GM19324 (cell line): ENCODE results near the gene ACBD3.

Experiments used
- ATAC-seq: cut with Tn5 transposase; IDR thresholded peaks from one replicate; pipeline ENCODE4 v1.9.1; 2021; ENCODE audit warnings: mild to moderate bottlenecking, moderate library complexity; ENCODE audit not compliant: unreplicated experiment, low FRiP score

Gene ACBD3

DNA sequence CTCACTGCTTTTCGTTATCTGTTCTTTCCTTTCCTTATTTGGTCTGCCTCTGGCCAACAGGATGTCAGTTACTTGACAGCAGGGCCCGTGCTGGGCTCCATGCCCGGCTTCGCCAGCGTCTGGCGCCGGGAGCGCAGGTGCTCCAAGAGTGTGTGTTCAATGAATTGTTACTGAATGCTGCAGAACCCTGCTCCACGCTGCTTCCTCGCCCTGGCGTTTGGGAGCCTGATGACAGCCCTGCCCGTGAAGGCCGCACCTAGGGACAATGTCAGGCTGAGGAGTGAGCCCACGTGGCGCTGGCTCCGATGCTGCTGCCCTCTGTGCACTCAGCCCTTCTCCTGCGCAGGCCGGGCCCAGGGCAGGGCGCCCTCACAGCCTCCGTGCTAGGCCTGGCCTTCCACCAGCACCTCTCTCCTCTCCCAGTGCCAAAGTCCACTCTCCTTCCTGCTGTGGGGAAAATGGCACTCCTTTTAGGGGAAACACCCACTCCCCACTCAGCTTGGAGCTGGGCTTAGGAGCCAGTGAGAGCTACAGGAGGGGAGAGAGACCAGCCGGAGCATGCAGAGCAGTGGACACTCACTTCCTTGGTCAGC, 51.4 kb downstream of the ACBD3 start:
- no peak for ATAC-seq

DNA sequence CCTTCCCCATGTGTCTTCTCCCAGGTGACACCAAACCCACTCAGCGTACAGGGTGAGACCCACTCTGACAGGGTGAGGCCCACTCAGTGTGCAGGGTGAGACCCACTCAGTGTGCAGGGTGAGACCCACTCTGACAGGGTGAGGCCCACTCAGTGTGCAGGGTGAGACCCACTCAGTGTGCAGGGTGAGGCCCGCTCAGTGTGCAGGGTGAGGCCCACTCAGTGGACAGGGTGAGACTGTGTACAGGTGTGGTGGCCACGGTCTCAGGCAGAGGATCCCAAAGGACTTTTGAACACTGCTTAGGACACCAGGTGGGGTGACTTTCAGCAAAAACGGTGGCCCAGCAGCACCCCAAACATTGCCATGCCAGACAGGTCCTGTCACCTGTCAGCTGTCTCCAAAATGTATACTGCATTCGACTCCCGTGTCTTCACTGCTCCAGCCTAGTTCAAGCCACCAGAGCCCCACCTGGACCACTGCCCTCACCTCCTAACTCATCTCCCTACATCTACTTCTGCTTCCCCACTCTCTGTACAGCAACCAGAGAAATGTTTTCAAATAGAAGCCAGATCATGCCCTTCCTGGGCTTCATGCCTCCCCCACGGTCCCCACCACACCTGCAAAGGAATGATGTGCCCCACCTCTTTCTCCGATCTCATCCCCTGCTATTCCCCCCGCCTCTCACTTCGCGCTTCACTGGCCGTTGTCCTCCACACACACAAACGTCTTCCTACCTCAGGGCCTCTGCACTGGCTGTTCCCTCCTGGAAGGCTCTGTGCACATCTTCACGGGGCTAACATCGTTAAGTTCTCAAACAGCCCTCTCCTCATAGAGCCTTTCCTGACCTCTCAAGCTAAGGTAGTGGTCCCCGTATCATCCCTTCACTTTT, 52.1 kb downstream of the ACBD3 start:
- ATAC-seq, result no peak

DNA sequence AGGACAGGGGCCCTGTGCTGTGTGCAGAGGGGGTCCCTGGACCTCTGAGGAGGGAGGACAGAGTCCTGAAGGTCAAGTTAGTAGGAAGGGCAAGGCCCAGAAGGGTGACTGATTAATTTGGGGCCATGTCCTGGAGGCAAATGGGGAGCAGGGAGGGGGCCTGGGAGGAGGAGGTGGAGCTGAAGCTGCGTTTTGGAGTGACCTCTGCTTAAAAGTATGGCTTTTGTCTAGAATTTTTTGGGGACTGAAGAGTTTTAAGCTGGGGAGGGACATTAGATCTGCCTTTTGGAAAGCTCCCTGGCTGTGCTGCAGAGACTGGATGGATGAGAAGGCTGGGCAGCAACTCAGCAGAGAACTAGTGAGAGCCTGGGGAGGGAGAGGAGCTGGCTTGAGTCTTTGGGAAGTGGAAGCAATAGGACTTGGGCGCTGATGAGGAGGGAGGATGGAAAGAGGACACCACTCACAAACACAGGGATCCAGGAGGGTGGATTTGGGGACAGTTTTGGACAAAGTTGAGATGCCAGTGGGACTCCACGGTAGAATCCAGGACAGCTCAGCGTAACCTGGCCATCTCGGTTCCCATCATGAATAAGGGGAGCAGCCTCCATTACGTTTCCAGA, 52.9 kb downstream of the ACBD3 start:
- no peak for ATAC-seq

DNA sequence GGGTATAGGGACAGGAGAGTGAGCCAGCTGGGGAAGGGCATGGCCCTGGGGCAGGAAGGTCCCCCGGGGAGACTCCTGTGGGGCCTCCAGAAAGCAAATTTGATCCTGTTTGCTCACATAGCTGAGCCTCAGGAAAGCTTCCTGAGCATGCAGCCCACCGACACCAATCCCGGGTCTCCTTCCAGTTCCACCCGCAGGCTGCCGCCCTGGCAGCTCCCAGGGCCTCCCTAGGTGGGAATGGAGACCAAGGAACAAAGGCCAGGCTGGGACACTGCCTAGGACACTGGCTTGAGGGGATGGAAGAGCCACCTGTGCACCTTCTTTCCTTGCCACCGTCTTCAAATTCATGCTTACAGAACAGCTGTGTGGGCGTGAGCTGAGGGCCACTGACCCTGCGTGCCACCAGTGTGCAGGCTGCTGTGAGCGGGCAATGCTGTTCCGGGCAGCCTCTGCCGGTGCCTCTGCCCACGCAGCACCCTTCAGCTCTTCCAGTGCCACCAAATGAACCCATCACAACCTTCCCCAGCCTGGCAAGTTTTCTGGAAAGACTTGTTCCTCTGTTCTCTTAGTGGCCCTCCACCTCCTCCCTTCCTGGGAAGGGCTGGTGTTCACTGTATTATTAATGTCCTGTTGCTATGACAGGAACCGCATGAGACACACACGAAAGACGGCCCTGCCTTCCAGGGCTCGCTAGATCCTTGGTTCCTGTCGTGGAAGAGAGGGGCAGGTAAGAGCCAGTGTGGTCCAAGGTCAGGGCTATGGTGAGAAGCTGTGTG, 53.6 kb downstream of the ACBD3 start:
- ATAC-seq, result no peak

DNA sequence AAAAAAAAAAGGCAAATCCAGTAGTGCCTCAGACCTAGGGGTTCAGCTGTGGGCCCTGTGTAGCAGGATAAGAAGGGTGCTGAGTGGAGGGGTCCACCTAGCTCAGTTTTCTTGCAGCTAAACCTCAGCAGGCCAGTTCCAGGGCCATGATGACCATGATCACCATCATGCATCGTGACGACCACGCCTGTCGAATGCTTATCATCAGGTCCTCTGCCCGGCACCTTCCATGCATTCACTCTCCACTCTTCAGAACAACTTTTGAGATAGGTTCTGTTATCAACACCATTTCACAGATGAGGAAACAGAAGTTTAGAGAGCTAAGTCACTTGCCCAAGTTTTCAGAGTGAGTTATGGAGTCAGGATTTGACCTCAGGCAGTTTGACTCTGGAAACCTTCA, 54.9 kb downstream of the ACBD3 start:
- ATAC-seq, result no peak

DNA sequence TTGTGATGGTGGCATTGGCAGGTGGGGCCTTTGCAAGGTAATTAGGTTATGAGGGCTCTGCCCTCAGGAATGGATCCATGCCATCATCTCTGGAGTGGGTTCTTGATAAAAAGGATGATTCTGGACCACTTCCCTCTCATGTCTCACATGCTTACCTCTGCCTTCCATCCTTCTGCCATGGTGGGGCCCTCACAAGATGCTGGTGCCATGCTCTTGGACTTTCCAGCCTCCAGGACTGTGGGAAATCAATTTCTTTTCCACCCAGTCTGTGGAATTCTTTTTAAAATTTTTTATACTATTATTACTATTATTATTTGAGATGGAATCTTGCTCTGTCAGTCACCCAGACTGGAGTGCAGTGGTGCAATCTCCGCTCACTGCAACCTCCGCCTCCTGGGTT, 57.3 kb downstream of the ACBD3 start:
- ATAC-seq, result no peak

DNA sequence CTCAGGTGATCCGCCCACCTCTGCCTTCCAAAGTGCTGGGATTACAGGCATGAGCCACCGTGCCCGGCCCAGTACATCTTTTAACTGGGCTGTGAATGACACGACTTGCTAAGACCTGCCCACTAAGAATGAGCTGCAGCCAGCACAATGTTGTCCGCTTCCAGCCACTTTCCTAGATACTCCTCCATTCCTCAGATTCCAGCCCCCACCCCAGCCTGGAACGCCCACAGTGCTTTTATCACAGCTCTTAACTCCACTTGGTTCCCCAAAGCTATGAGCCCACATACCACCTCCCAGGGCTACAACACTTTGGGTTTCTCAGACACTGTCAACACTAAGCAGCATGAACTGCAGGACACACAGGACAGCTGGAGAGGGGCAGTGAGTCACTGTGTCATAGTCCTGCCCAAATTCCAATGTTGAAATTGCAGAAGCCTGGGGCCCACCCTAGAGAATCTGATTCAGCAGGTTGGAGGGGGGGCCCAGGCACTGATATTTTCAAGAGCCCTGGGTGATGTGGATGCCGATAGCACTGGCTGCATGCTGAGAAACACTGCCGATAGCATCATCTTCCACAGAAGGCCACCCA, 58.0 kb downstream of the ACBD3 start:
- no peak for ATAC-seq

DNA sequence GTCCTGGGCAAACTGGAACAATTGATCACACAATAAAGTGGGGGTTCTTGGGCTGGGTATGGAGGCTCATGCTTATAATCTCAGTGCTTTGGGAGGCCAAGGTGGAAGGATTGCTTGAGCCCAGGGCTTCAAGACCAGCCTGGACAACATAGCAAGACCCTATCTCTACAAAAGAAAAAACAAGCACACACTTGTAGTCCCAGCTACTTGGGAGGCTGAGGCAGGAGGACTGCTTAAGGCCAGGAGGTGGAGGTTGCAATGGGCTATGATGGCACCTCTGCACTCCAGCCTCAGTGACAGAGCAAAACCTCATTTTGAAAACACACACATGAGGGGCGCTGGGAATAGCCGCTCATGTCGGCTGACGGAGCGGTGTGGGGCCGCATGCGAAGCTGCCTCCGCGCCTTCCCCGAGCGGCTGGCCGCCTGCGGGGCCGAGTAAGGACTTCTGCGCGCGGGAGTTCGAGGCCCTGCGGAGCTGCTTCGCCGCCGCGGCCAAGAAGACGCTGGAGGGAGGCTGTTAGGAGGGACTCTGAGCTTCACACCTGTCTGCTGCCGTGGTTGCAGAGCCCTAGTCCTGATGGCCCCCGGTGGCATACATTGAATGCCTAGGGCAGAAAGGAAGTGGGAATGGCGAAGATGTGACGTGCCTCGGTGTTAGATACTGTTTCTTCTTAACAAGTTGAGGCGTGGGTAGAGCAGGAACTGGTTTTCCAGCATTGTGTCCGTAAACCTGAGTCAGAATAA, 59.5 kb downstream of the ACBD3 start:
- ATAC-seq, result peak; percentile 6

DNA sequence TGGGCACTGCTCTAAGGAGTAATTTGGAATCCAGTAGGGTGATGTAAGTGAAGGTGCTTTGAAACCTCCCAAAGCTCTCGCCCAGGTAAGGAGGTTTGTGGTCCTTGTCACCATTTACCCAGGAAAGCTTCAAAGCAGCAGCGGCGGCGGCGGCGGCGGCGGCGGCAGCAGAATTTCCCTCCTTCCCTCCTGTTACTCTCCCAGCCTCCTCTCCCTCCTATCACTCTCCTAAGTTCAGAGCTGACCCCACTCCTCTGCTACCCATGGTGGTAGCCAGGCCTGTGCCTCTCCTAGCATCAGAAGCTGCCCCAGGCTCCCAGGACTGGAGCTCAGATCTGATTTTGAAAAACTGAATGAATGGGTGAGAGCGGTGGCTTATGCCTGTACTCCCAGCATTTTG, 60.7 kb downstream of the ACBD3 start:
- ATAC-seq, result no peak

DNA sequence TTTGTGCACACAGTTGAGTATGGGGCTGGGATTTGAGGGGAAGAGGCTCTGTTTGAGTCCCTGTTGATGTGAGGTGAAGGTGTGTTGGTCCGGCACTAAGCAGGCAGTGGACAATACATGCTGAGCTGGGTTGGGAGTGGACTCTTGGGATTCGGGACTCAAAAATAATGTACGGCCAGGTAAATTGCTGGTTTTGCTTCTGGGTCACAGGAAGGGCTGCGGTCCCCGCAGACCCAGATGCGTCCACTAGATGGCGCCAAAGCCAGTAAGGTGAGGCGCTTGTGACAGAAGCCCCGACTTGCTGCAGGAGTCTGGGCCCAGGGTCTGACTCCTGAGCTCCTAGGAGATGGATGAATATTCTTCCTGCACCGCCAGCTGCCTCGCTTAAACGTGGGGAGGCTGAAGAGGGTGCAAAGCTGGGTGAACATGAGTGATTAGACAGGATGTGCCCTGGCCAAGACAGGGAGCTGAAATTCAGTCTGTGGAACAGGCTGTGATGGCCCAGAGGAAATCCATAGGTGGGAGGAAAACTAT, 61.4 kb downstream of the ACBD3 start:
- ATAC-seq, result no peak

DNA sequence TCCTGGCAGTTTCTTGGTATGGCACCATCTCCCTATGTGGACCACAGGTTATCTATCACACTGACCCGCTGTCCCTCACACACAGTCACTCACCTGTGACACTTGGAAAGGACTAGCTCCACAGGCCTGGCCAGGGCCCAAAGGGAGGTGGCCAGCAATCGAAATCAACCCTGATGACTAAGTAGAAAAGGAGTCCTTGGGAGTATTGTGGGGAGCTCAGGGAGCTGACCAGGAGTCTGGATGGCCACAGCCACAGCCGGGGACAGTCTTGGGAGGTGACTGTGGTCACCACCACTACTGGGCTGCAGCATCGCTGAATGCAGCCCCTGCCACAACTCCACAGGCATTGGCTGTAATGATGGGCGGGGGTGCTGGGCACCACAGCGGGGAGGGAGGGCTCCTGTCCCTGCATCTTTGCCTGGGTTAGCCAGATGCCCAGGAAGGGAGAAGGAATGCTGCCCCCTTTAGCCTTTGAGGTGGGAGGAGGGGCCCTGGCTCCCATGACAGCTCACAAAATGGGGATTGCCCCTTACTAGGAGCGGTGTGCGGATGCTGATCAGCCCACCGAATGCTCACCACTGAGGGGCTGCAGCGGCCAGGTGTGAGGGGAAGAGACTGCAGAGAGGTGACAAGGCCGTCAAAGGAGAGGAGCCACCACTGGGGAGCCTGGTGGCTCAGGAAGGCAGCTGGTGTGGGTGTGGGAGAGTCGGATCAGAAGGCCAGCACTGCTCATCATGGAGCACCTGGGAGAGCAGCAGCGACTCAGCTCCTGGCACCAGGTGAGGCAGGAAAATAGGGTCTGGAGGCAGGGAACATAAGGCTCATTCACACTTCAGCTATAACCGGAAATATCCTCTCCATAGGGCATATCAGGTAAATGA, 62.7 kb downstream of the ACBD3 start:
- no peak for ATAC-seq

DNA sequence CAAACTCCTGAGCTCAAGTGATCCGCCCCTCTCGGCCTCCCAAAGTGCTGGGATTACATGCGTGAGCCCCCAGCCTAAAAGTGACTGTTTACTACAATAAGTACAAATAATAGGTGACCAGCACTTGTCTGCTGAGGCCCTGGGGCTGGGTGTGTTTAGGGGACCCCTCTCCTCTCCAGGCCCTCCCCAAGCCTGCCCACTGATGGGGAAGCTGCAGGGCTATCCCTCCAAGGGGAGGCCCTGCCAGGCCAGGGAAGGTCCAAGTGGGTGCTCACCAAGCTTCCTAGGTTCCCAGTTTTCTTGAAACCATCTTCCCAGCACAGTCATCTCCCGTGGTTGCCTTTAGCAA, 63.4 kb downstream of the ACBD3 start:
- no peak for ATAC-seq

DNA sequence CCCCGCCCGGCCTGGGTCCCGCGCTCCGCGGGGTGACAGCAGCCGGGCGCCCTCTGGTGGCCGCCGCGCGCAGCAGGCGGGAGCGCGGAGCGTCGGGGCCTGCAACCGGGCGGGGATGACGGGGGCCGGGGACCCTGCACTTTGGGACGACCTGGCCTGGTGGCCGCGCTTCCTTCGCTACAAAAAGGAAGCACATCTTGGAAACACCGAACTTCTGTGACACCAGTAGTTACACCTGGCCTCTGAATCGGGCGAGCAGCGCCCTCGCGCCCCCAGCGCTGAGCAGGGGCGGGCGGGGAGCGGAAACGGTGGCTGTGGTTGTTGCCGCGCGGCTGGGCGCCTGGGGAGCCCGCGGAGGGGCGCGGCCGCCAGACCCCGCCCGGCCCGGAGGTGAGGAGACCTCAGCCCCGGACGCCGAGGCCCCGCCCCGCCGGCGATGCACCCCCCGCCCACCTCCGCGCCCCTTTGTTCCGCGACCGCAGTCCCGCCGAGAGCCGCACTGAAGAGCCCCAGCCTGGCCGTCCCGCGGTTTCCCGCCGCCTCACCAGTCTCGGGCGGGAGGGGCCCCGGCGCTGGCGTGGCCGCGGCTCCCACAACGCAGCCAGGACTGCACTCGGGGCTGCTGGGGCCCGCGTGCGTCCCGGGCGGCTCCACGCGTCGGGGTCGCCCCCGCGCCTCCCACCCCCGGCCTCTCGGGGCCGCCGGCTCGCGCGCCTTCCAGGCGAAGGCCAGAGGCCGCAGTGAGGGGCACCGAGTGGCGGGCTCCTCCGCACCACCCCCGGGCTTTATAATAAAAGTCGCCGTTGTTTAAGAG, 64.7 kb downstream of the ACBD3 start:
- ATAC-seq, result peak; percentile 71

DNA sequence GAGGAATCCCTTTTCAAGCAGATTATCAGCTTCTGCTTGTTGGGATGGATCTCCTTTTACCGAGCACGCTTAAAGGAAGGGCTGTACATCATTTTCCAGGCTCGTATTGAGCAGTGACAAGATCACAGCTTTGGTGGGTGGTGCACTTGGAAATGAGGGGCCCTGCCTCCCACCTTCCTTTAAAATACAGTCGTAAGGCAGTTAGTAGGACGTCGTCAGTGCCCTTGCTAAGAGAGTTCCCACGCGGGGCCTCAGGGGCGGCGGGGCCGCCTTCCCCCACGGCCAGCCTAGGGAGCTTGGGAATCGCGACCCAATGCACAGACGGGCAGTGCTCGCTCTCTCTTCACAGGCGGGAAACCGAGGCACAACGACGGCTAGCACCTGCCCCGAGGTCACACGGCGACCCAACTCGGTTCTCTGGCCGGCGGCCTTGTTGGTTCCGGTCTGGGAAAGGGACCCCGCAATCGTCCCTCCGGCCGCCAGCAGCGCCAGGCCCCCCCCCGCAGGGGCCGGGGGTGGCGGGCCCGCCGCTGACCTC, 65.4 kb downstream of the ACBD3 start:
- no peak for ATAC-seq

DNA sequence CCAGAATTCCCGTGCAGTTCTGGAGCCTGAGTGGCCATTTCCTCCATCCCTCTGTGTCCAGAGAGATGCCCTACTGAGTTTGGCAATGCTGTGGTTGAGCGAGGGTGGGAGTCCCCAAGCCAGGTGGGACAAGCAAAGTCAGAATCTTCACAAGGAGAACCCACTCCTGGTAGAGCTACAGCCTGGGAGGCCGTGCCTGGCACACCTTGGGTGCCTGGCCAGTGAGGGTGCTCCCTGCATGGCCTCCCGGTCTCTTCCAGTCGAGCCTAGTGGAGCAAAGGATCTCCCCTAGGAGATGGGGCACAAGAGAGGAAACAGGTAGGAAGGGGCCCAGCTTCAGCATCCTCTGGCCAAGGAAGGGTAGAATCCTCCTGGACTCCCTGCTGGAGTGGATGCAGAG, 66.1 kb downstream of the ACBD3 start:
- ATAC-seq, result no peak

DNA sequence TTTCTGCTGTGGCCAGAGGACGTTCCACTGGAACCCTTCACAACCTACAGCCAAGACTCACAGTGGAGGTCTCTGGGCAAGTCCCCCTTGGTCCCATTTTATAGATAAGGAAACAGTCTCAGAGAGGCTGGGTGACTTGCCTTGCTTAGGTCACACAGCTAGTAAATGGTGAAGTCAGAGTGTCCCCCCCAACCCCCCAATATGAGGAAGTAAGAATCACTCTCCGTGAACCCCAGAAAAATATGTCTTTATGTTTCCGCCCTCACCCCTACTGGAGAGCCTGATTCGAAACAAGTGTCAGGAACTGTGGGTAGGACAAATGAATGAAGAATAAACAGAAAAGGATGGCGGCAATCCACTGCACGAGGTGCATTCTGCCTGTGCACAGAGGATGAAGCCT, 67.4 kb downstream of the ACBD3 start:
- no peak for ATAC-seq

DNA sequence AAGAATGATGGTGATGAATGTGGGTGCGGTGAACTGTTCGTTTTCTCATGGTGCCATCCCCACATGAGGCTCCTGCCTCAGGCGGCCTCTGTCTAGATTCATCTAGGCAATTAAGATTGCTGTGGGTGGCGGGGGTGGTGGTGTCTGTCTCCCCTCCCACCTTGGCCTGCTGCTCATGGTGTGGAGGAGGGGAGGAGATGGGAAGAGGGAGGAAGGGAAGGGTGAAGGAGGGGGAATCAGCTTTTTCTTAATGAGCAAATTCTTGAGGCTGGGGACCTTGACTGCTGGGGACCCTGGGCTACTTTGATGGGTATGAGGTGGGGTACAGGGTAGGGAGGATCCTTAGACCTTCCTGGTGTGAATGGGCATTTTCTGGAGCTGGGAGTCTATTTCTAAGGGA, 68.2 kb downstream of the ACBD3 start:
- no peak for ATAC-seq

DNA sequence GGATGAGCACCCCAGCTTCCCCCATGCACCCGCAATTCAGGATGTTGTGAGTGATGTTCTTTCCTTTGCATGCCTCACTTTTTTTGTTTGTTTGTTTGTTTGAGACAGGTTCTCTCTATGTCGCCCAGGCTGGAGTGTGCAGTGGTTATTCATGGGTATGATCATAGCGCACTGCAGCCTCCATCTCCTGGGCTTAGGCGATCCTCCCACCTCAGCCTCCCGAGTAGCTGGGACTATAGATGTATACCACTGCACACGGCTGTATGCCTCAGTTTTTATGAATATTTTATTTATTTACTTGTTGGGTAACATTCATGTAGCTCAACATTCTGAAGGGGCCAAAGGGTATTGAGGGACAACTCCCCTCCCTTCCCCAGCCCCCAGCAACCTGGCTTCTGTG, 69.2 kb downstream of the ACBD3 start:
- no peak for ATAC-seq
